ENCODE measurements around the gene SLC25A39. TPM values are rescaled to one million over a fixed set of nuclear protein-coding genes. Genes with fewer than 3 reads are reported as not detected.

Gene SLC25A39
- total and polyA plus RNA-seq, 2 of the 13 experiments (the other 11 are each of a cell fraction or from before 2014, with no cell fraction given), result 144 to 151 TPM

- TF ChIP-seq ZBED4 (CRISPR knock-in tag; IDR thresholded peaks at IDR 0.05; ENCODE audit: borderline replicate concordance), result no peak
- TF ChIP-seq ZNF275 (CRISPR knock-in tag; IDR thresholded peaks at IDR 0.05; ENCODE audit: borderline replicate concordance), result no peak
- TF ChIP-seq NCOA1 (CRISPR knock-in tag; IDR thresholded peaks at IDR 0.05), result no peak
- TF ChIP-seq TBL1XR1 (IDR thresholded peaks at IDR 0.05; ENCODE audit: borderline replicate concordance, low read length, partially characterized antibody), result no peak
- TF ChIP-seq REPIN1 (CRISPR knock-in tag; IDR thresholded peaks at IDR 0.05; ENCODE audit: borderline replicate concordance, low read depth), result no peak
- TF ChIP-seq POLR2A (IDR thresholded peaks at IDR 0.05; ENCODE audit: insufficient read depth in 1 of 2, low read depth in 2 of 2, low read length in 2 of 2), result no peak
- TF ChIP-seq ZBTB3 (CRISPR knock-in tag; IDR thresholded peaks at IDR 0.05; ENCODE audit: borderline replicate concordance, low read depth), result no peak
- no peak for TF ChIP-seq CSRNP2 (CRISPR knock-in tag; conservative IDR thresholded peaks at IDR 0.05; ENCODE audit: low read depth)
Observed at GRCh38 chr17:44314524-44314868, 10.1 kb downstream of the SLC25A39 start (continued).
